MM.1S (cell line): ENCODE data around the gene PDZRN3.

Experiments
- DNase-seq: peaks from one replicate; pipeline ENCODE4 v3.0.0-alpha.2; 2015
- H2AFZ ChIP-seq: fragments of 300-600 bp; sonication (generic); 2 replicates; pipeline ENCODE4 v1.6.0; 2016; ENCODE audit warnings: antibody characterized with exemption, low read length
- H3F3A ChIP-seq: fragments of 300-600 bp; sonication (generic); 2 replicates; pipeline ENCODE4 v1.6.1; 2016; ENCODE audit warnings: mild to moderate bottlenecking, antibody characterized with exemption, low read length, moderate library complexity, mixed read lengths; ENCODE audit not compliant: insufficient read depth
- H3K27ac ChIP-seq: fragments of 300-600 bp; sonication (generic); 2 replicates; pipeline ENCODE4 v1.5.1; 2016; ENCODE audit warnings: mild to moderate bottlenecking, low read length
- H3K27me3 ChIP-seq: fragments of 300-600 bp; sonication (generic); replicated peaks from 2 replicates; pipeline ENCODE4 v1.6.0; 2016; ENCODE audit warnings: low read length; ENCODE audit not compliant: insufficient read depth
- H3K36me3 ChIP-seq: fragments of 300-600 bp; sonication (generic); replicated peaks from 2 replicates; pipeline ENCODE4 v1.6.1; 2016; ENCODE audit warnings: mild to moderate bottlenecking, low read length, mixed read lengths; ENCODE audit not compliant: insufficient read depth
- H3K4me1 ChIP-seq: fragments of 300-600 bp; sonication (generic); 2 replicates; pipeline ENCODE4 v1.6.1; 2016; ENCODE audit warnings: low read length, mixed read lengths
- H3K4me2 ChIP-seq: fragments of 300-600 bp; sonication (generic); 2 replicates; pipeline ENCODE4 v1.6.0; 2016; ENCODE audit warnings: low read depth, low read length
- H3K4me3 ChIP-seq: fragments of 300-600 bp; sonication (generic); 2 replicates; pipeline ENCODE4 v1.5.1; 2016; ENCODE audit warnings: low read length, mixed read lengths
- H3K79me2 ChIP-seq: fragments of 300-600 bp; sonication (generic); 2 replicates; pipeline ENCODE4 v1.6.1; 2016; ENCODE audit warnings: mixed run types, low read length, mixed read lengths
- H3K9ac ChIP-seq: fragments of 300-600 bp; sonication (generic); 2 replicates; pipeline ENCODE4 v1.6.1; 2016; ENCODE audit warnings: low read length, mixed read lengths
- H3K9me2 ChIP-seq: fragments of 300-600 bp; sonication (generic); replicated peaks from 2 replicates; pipeline ENCODE4 v1.6.1; 2016; ENCODE audit warnings: mild to moderate bottlenecking, low read length, mixed read lengths; ENCODE audit not compliant: insufficient read depth
- H3K9me3 ChIP-seq: fragments of 300-600 bp; sonication (generic); replicated peaks from 2 replicates; pipeline ENCODE4 v1.6.1; 2016; ENCODE audit warnings: mild to moderate bottlenecking, low read length, mixed read lengths; ENCODE audit not compliant: insufficient read depth
- H4K20me1 ChIP-seq: fragments of 300-600 bp; sonication (generic); 2 replicates; pipeline ENCODE4 v1.6.1; 2016; ENCODE audit warnings: mild to moderate bottlenecking, low read length, moderate library complexity, mixed read lengths; ENCODE audit not compliant: insufficient read depth
- EZH2 ChIP-seq: fragments of 300-600 bp; sonication (generic); optimal IDR thresholded peaks from 2 replicates; pipeline ENCODE3; 2017; ENCODE audit warnings: low read depth, mild to moderate bottlenecking, antibody characterized with exemption, low read length, mixed read lengths
- EZH2phosphoT487 ChIP-seq: fragments of 300-600 bp; sonication (generic); IDR thresholded peaks from 2 replicates; pipeline ENCODE4 v1.6.1; 2018; ENCODE audit warnings: antibody characterized with exemption, low read length
- TF ChIP-seq, protein P1 (sequence below): fragments of 300-600 bp; sonication (generic); IDR thresholded peaks from 2 replicates; pipeline ENCODE4 v1.5.1; 2016; ENCODE audit warnings: antibody characterized with exemption, low read length, mixed read lengths

PDZRN3 gene

DNA sequence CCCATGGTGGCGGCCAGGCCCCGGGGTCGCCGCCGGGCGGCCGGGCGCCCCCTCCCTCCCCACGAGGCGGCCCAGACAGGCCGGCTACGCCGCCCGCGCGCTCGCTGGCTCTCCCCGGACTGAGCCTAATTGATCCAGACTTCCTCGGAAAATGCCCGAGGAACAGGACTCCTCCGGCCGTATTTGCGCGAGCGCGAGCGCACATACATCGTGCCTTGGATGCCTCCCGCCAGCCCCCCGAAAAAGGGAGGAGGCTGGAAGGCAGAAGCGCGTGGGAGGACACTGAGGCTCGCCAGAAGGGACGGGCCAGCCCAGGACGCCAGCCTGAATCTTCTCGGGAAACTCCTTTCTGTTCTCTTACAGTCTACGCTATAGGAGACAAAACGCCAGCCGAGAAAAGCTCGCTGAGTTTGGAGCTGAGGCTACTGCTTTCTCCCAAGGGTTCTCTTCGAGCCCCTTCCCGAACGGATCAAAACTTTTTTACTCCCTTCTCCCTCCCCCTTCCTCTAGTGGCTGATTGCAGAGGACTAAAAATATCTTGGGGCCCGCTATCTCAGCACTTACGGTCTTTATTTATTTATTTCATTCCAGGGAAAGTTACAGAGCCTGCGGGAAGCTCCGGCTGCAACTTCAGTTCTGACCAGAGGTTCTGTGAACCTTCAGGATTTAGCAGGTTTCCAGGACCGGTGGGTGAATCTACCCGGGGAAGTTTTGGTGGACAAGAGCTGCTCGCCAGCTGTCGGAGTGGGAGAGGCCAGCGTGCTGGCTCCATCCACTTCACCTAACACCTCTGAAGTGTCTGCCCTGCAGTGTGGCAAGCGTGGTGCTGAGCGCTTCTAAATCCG lies at the start of gene PDZRN3:
Gene PDZRN3, minus strand, starts transcription at position 121 of the 845 bp plus-strand sequence.
- TF ChIP-seq, protein P1, sequence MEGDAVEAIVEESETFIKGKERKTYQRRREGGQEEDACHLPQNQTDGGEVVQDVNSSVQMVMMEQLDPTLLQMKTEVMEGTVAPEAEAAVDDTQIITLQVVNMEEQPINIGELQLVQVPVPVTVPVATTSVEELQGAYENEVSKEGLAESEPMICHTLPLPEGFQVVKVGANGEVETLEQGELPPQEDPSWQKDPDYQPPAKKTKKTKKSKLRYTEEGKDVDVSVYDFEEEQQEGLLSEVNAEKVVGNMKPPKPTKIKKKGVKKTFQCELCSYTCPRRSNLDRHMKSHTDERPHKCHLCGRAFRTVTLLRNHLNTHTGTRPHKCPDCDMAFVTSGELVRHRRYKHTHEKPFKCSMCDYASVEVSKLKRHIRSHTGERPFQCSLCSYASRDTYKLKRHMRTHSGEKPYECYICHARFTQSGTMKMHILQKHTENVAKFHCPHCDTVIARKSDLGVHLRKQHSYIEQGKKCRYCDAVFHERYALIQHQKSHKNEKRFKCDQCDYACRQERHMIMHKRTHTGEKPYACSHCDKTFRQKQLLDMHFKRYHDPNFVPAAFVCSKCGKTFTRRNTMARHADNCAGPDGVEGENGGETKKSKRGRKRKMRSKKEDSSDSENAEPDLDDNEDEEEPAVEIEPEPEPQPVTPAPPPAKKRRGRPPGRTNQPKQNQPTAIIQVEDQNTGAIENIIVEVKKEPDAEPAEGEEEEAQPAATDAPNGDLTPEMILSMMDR, result no peak
- TF ChIP-seq EZH2 (no peak), EZH2phosphoT487 (no peak)
- Histone ChIP-seq H3K9me2 (no peaks in the 10 kb centered on the region), H3K4me2 (no peak within 1 kb of the TSS), H3K27ac (no peak within 1 kb of the TSS), H3K79me2 (no peaks in the 10 kb centered on the region), H4K20me1 (no peaks in the 10 kb centered on the region), H3K9me3 (no peaks in the 10 kb centered on the region), H3K4me1 (no peaks in the 10 kb centered on the region), H3K9ac (no peak within 1 kb of the TSS), H3F3A (no peaks in the 10 kb centered on the region), H3K4me3 (no peak within 1 kb of the TSS), H3K27me3 (no peaks in the 10 kb centered on the region), H2AFZ (no peak within 1 kb of the TSS), H3K36me3 (no peaks in the 10 kb centered on the region)
- no peak for DNase-seq

DNA sequence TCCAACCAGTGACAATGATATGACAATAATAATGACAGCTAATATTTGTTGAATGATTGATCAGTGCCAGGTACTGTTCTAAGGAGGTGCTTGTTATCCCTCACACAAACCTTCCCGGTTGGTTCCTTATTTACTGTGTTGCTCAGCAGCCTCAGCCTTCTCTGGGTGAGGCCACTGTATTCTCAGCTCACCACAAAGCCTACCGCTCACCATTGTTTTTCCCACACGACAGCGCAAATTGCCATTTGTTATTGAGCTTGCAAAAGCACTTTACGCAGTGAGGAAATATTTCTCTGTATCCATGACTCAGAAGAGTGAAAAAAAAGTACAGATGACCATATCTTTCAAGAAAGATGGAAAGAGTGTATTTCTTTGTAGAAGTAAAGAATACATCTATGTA lies 49.5 kb upstream of the PDZRN3 start:
- H3K9me3 ChIP-seq, result no peaks in the 10 kb centered on the region
- H3K4me2 ChIP-seq, result no peak overlapping the region
- H3K36me3 ChIP-seq, result no peaks in the 10 kb centered on the region
- no peak for DNase-seq
- no peaks in the 10 kb centered on the region for H3K4me1 ChIP-seq
- no peak overlapping the region for H3K27ac ChIP-seq
- TF ChIP-seq EZH2phosphoT487, result no peak
- TF ChIP-seq EZH2, result no peak
- TF ChIP-seq, protein P1, result no peak
- H3K27me3 ChIP-seq, result no peaks in the 10 kb centered on the region
- H2AFZ ChIP-seq, result no peak overlapping the region
- no peak overlapping the region for H3K4me3 ChIP-seq
- no peaks in the 10 kb centered on the region for H3F3A ChIP-seq
- no peak overlapping the region for H3K9ac ChIP-seq
- H3K9me2 ChIP-seq, result no peaks in the 10 kb centered on the region
- no peaks in the 10 kb centered on the region for H4K20me1 ChIP-seq
- H3K79me2 ChIP-seq, result no peaks in the 10 kb centered on the region

DNA sequence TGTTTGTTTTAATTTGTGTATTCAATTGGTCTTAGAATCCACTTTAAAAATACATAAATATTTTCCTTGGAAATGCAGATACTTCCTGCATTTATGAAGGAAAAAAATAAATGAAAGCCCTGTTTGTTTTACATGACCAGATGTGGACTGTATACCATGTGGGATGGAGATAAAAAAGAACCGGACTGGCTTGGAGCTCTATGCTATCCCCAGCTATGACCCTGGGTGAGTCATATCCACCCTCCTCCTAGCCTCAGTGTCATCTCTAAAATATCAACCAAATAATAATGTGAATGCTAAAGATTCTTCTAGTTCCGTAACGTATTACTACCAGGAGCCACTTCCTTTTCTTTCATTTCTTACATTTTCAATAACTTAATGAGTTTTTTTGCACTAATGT lies 44.5 kb upstream of the PDZRN3 start:
- no peak for DNase-seq
- Histone ChIP-seq H3K27me3 (no peaks in the 10 kb centered on the region), H4K20me1 (no peaks in the 10 kb centered on the region), H3K4me1 (peaks cover 12% of the 10 kb centered on the region), H3K9me3 (no peaks in the 10 kb centered on the region), H3K9me2 (no peaks in the 10 kb centered on the region), H3K27ac (no peak overlapping the region), H3K79me2 (no peaks in the 10 kb centered on the region), H3K4me2 (no peak overlapping the region), H3K9ac (no peak overlapping the region), H3K4me3 (no peak overlapping the region), H3K36me3 (no peaks in the 10 kb centered on the region), H3F3A (0 out of 2 replicates have a peak, but pooled peaks cover 6% of the 10 kb centered on the region), H2AFZ (no peak overlapping the region)
- TF ChIP-seq EZH2phosphoT487, result no peak
- no peak for TF ChIP-seq EZH2
- TF ChIP-seq, protein P1, result no peak
